Ovary (tissue), 3 donors: ENCODE measurements around the gene PPP6R2.

Experiments
- CTCF ChIP-seq, 3 donors: fragments of 450-650 bp in 2 of 3; fragments of 200-600 bp in 1 of 3; IDR thresholded peaks; one replicate each; pipeline versions ENCODE4 v1.5.1 to v1.8.0; 2016 to 2022; ENCODE audit warnings: antibody characterized with exemption in 3 of 3, mild to moderate bottlenecking in 1 of 3
- EP300 ChIP-seq: sonication (generic); formaldehyde crosslinking; IDR thresholded peaks from one replicate; pipeline ENCODE4 v1.6.1; 2017; ENCODE audit warnings: antibody characterized with exemption
- POLR2A ChIP-seq: fragments of 450-650 bp; IDR thresholded peaks from one replicate; pipeline ENCODE4 v1.6.1; 2017; ENCODE audit warnings: antibody characterized with exemption, mild to moderate bottlenecking, moderate library complexity
- donor health status: DM: no; HTN: no; CAD: no.

- TF ChIP-seq CTCF (IDR thresholded peaks at IDR 0.05), result no peak
- no peak for TF ChIP-seq POLR2A
- TF ChIP-seq EP300, result no peak
These were observed 37.1 kb upstream of the PPP6R2 start for GRCh38 chr22:50305923-50306566.
